Brain pericyte (primary cell): ENCODE measurements around the gene ASB8.
A peak's percentile ranks its signal among the peaks of the same experiment; 100 is the strongest.
"Not testable (repeated sequence)": the region's sequence is repeated elsewhere in the genome, so short reads cannot be mapped to it uniquely, and the experiment has no call there.

Source experiments
- DNase-seq: peaks from one replicate; pipeline ENCODE4 v3.0.0-alpha.2; 2012; ENCODE audit warnings: low read depth, low spot score

ASB8 gene

GRCh38 chr12:48142818-48143674 lies 14.3 kb downstream of the ASB8 start:
- no peak for DNase-seq

GRCh38 chr12:48135027-48135426 lies 22.3 kb downstream of the ASB8 start:
- no peak for DNase-seq

- no peak for DNase-seq
These were observed 24.5 kb downstream of the ASB8 start for GRCh38 chr12:48132826-48133225.

GRCh38 chr12:48131517-48131916 lies 25.8 kb downstream of the ASB8 start:
- no peak for DNase-seq

- DNase-seq = no peak
These were observed 27.9 kb downstream of the ASB8 start for GRCh38 chr12:48129376-48129775.

GRCh38 chr12:48128800-48129199 lies 28.5 kb downstream of the ASB8 start:
- DNase-seq = no peak

GRCh38 chr12:48126953-48127630 lies 30.2 kb downstream of the ASB8 start:
- DNase-seq = no peak

- DNase-seq = no peak
These were observed 31.3 kb downstream of the ASB8 start for GRCh38 chr12:48125985-48126384.

GRCh38 chr12:48125542-48125941 lies 31.8 kb downstream of the ASB8 start:
- not testable (repeated sequence) for DNase-seq

GRCh38 chr12:48123169-48123568 lies 34.1 kb downstream of the ASB8 start:
- DNase-seq = no peak

- no peak for DNase-seq
These were observed 35.1 kb downstream of the ASB8 start for GRCh38 chr12:48122065-48122834.

GRCh38 chr12:48121522-48121921 lies 35.8 kb downstream of the ASB8 start:
- no peak for DNase-seq

- no peak for DNase-seq
These were observed 37.5 kb downstream of the ASB8 start for GRCh38 chr12:48119834-48120195.

- DNase-seq = peak; percentile 73
These were observed 38.1 kb downstream of the ASB8 start, which contains the start of gene PFKM for GRCh38 chr12:48119078-48119833. Gene PFKM, plus strand, starts transcription at chr12:48119364. Its CDS starts 3,411 bp downstream, at chr12:48122775.

- DNase-seq = no peak
These were observed 38.9 kb downstream of the ASB8 start for GRCh38 chr12:48118284-48118871.

GRCh38 chr12:48115957-48116356 lies 41.4 kb downstream of the ASB8 start:
- DNase-seq = no peak

GRCh38 chr12:48111312-48111693 lies 46.0 kb downstream of the ASB8 start:
- DNase-seq = not testable (repeated sequence)

GRCh38 chr12:48110691-48111311 lies 46.5 kb downstream of the ASB8 start:
- no peak for DNase-seq

- DNase-seq = no peak
These were observed 47.9 kb downstream of the ASB8 start for GRCh38 chr12:48109424-48109823.
